HG03457 (cell line): ENCODE measurements around the gene POLD1.
"Not testable (repeated sequence)": the region's sequence is repeated elsewhere in the genome, so short reads cannot be mapped to it uniquely, and the experiment has no call there.

ENCODE experiments used
- ATAC-seq: cut with Tn5 transposase; IDR thresholded peaks from one replicate; pipeline ENCODE4 v1.9.1; 2021; ENCODE audit warnings: moderate number of reproducible peaks; ENCODE audit not compliant: unreplicated experiment

POLD1 gene

GRCh38 chr19:50390295-50390694, 6.1 kb downstream of the POLD1 start:
- ATAC-seq = not testable (repeated sequence)

DNA sequence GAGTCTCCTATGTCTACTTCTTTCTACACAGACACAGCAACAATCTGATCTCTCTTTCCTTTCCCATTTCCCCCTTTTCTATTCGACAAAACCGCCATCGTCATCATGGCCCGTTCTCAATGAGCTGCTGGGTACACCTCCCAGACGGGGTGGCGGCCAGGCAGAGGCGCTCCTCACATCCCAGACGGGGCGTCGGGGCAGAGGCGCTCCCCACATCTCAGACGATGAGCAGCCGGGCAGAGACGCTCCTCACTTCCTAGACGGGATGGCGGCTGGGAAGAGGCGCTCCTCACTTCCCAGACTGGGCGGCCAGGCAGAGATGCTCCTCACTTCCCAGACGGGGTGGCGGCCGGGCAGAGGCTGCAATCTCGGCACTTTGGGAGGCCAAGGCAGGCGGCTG, 6.8 kb downstream of the POLD1 start:
- ATAC-seq = not testable (repeated sequence)

GRCh38 chr19:50392759-50393158, 8.6 kb downstream of the POLD1 start:
- ATAC-seq = no peak

DNA sequence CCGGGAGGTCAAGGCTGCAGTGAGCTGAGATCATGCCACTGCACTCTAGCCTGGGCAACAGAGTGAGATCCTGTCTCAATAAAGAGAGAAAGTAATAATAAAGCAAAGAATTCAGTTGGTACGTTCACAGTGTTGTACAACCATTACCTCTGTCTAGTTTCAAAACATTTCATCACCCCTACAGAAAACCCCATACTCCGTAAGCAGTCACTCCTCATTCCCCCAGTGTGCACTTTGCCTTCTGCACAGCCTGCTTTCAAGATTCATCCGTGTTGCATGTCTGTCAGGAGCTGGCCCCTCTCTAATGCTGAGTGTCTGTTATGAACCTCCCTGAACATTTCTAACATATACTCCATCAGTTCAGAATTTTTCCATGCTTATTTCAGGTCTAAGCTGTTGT, 9.4 kb downstream of the POLD1 start:
- ATAC-seq = no peak

- no peak for ATAC-seq
Observed at GRCh38 chr19:50394017-50394416, 9.9 kb downstream of the POLD1 start.

GRCh38 chr19:50398675-50399367, 14.7 kb downstream of the POLD1 start:
- no peak for ATAC-seq

- no peak for ATAC-seq
Observed at GRCh38 chr19:50399368-50399745, 15.2 kb downstream of the POLD1 start.

- ATAC-seq = no peak
Observed at GRCh38 chr19:50401605-50402450, 17.7 kb downstream of the POLD1 start.

DNA sequence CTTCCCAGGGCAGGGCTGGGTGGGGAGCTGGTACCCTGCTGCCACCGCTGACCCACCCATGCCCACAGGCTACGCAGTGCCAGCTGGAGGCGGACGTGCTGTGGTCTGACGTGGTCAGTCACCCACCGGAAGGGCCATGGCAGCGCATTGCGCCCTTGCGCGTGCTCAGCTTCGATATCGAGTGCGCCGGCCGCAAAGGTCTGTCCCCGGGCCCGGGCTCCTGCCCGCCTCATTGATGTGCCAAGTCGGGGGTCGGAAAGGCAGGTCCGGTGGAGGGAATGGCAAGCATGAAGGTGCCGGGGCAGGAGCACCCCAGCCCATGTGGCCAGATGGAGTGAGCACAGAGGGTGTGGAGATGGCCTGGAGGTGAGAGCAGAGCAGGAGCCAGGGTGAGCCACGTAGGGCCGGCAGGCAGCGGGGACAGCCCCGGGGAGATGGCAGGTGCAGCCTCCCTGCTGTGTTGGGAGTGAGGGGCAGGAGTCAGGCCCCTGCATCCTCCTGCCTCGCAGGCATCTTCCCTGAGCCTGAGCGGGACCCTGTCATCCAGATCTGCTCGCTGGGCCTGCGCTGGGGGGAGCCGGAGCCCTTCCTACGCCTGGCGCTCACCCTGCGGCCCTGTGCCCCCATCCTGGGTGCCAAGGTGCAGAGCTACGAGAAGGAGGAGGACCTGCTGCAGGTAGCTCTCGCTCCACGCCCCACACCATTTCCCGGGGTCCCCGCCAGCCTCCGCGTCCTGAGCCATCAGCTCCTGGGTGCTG, 18.6 kb downstream of the POLD1 start:
- ATAC-seq = no peak

- ATAC-seq = no peak
Observed at GRCh38 chr19:50406156-50406820, 22.1 kb downstream of the POLD1 start.

DNA sequence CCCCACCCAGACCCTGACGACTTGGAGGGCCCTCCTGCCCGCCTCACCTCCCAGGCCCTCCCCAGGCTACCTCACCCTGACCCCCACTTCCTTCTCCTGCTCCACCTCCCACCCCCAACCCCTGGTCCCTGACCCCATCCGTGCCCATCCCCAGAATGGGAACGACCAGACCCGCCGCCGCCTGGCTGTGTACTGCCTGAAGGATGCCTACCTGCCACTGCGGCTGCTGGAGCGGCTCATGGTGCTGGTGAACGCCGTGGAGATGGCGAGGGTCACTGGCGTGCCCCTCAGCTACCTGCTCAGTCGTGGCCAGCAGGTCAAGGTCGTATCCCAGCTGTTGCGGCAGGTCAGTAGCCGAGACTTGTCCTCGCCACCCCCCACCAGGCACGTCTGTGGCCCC, 22.7 kb downstream of the POLD1 start:
- ATAC-seq = no peak

DNA sequence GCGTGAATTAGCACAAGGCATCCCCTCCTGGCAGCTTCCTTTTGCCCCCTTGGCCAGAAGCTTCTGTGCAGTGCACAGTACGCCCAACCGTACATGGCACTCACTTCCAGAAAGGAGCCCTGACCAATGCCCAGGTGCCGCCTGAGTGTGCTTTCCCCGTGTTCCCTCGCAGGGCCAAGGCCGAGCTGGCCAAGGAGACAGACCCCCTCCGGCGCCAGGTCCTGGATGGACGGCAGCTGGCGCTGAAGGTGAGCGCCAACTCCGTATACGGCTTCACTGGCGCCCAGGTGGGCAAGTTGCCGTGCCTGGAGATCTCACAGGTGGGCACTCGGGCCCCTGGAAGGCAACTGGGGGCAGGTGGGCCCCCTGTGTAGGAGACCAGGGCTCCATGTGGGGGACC, 25.2 kb downstream of the POLD1 start:
- no peak for ATAC-seq

DNA sequence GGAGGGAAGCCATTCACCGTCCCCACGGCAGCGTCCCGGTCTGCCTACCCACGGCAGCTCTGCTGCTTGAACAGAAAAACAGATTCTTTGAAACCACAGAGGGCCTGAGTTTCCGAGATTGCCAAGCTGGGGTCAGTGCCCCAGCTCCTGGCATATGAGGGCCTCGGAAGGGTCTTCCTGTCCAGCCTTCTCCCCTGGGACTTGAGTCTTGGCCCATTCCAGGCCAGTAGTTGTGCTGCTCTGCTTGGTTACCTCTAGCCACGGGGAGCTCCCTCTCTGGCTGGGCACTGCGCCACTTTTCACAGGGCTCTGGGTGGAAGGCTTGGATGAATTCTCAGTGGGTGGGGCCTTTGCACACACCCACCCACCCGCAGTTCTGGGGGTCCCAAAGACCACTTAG, 26.0 kb downstream of the POLD1 start:
- no peak for ATAC-seq

DNA sequence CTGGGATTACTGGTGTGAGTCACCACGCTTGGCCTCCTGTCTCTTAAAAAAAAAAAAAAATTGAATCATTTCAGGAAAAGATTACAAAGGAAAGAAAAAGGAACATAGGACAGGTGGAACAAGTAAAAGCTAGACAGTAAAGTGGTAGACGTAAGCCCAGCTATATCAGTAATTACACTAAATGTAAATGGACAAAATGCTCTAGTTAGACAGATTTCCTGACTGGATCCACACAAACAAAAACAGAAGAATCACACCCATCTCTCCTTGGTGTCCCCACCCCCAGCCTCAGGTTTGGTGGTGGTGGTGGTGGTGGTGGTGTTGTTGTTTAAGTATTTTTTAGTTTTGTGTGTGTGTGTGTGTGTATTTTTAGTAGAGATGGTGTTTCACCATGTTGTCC, 28.3 kb downstream of the POLD1 start:
- ATAC-seq = no peak

GRCh38 chr19:50413096-50413495, 28.9 kb downstream of the POLD1 start:
- no peak for ATAC-seq

GRCh38 chr19:50413531-50413930, 29.4 kb downstream of the POLD1 start:
- ATAC-seq = no peak

DNA sequence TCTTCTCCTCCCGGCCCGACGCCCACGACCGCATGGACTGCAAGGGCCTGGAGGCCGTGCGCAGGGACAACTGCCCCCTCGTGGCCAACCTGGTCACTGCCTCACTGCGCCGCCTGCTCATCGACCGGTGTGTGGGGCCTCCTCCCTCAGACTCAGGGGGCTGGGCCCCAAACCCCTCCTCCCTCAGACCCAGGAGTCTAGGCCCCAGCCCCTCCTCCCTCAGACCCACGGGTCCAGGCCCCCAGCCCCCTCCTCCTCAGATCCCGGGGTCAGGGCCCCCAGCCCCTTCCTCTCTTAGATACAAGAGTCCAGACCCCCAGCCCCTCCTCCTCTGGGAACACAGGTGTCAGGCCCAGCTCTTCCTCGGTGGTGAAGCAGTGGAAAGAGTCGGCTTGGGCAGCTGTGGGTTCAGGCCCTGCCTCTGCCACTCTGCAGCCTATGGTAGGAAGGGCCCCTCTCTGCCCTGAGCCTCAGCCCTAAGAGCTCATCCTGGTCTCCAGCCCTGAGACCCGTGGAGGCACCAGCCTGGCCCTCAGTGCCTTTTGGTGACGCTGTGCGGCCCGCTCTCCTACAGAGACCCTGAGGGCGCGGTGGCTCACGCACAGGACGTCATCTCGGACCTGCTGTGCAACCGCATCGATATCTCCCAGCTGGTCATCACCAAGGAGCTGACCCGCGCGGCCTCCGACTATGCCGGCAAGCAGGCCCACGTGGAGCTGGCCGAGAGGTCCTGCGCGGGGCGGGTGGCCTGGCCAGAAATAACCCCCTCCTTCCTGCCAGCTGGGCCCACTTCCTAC, 30.9 kb downstream of the POLD1 start:
- no peak for ATAC-seq

DNA sequence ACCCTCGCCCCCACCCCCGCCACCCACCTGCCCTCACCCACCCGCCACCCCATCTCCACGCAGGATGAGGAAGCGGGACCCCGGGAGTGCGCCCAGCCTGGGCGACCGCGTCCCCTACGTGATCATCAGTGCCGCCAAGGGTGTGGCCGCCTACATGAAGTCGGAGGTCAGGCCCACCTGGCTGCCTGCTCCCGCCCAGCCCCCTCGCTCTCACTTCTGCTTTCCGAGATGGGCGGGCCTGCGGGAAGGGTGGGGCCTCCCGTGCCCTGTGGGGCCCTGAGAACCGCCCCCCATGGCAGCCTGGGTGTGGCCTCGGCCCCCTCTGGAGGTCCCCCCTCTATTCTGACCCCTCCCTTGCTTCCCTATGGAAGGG, 31.5 kb downstream of the POLD1 start:
- ATAC-seq = no peak

DNA sequence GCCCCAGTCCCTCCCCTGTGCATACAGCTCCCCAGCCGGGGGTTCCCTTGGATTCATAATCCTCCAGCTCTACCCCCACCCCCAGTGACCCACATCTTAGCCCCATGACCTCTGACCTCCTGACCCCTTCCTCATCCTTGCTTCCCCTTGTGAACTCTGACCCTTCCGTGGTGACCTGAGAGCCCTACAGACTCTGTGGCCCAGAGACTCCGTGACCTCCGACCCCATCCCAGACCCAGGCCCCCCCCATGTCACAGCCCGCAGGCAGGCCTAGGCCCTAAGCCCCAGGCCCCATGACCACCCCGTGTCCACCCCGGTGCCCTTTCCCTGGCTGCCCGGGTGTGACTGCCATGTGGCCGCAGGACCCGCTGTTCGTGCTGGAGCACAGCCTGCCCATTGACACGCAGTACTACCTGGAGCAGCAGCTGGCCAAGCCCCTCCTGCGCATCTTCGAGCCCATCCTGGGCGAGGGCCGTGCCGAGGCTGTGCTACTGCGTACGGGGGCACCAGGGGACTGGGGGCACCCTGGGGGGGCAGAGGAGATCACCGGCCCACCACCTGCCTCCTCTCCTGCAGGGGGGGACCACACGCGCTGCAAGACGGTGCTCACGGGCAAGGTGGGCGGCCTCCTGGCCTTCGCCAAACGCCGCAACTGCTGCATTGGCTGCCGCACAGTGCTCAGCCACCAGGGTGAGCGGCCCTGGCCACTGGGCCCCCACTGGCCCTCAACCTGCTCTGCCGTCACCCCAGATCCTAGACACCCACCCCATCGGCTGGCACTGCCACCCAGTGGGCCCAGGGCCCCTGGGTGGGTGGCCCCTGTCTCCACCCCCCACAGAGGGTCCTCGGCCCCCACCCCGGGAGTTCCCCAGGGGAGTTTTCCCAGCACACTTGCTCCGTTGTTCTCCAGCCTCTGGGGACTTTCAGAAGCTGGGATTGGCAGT, 32.2 kb downstream of the POLD1 start:
- ATAC-seq = no peak
